ENCODE measurements around the gene IMPDH1.

The IMPDH1 gene

DNA sequence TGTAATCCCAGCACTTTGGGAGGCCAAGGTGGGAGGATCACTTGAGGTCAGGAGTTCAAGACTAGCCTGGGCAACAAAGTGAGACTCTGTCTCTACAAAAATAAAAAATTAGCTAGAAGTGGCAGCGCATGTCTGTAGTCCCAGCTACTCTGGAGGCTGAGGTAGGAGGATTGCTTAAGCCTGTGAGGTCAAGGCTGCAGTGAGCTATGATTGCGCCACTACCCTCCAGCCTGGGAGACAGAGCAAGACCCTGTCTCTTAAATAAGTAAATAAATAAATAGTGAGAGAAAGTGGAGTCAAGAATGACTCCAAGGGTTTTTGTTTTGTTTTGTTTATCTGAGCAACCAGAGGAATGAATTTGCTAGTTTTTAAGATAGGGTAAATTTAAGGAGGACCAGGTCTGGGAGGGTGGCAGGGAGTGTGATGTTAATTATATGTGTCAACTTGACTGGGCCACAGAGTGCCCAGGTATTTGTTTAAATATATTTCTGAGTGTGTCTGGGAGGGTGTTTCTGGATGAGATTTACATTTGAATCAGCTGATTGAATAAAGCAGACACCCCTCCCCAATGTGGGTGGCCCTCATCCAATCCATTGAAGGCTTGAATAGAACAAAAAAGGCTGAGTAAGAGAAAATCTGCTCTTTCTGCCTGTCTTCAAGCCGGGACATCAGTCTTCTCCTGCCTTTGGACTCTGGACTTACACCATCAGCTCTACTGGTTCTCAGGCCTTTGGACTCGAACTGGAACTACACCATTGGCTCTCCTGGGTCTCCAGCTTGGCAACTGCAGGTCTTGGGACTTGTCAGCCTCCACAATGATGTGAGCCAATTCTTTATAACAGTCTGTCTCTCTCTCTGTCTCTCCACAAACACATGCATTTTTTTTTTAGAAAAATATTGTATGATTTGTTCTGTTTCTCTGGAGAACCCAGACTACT, 23.5 kb downstream of the IMPDH1 start:
- no peaks in the 10 kb centered on the region for H3K79me2 ChIP-seq (ENCODE audit: control insufficient read depth, insufficient read depth, low read length, unreplicated experiment)
- no peaks in the 10 kb centered on the region for H3K4me1 ChIP-seq (ENCODE audit: control insufficient read depth, insufficient read depth, low read length, unreplicated experiment)
- H3K36me3 ChIP-seq (ENCODE audit: insufficient read depth, low read length) = no peaks in the 10 kb centered on the region
- 0 out of 2 replicates have a peak, but pooled peaks cover 8% of the 10 kb centered on the region for H3K27me3 ChIP-seq (ENCODE audit: insufficient read depth, low read length)
- H3K4me3 ChIP-seq (ENCODE audit: low read depth, low read length) = no peak overlapping the region
- no peak overlapping the region for H2AFZ ChIP-seq (ENCODE audit: low read length, unreplicated experiment)
- H3K27ac ChIP-seq (ENCODE audit: low read depth, low read length) = no peak overlapping the region

- Histone ChIP-seq H3K79me2 (ENCODE audit: control insufficient read depth, insufficient read depth, low read length, unreplicated experiment) (no peaks in the 10 kb centered on the region), H3K4me1 (ENCODE audit: control insufficient read depth, insufficient read depth, low read length, unreplicated experiment) (no peaks in the 10 kb centered on the region), H3K27ac (ENCODE audit: low read depth, low read length) (no peak overlapping the region), H3K36me3 (ENCODE audit: insufficient read depth, low read length) (no peaks in the 10 kb centered on the region), H2AFZ (ENCODE audit: low read length, unreplicated experiment) (no peak overlapping the region), H3K4me3 (ENCODE audit: low read depth, low read length) (no peak overlapping the region), H3K27me3 (ENCODE audit: insufficient read depth, low read length) (0 out of 2 replicates have a peak, but pooled peaks cover 8% of the 10 kb centered on the region)
Observed at GRCh38 chr7:128384726-128385125, 25.1 kb downstream of the IMPDH1 start.

- Histone ChIP-seq H2AFZ (ENCODE audit: low read length, unreplicated experiment) (no peak overlapping the region), H3K79me2 (ENCODE audit: control insufficient read depth, insufficient read depth, low read length, unreplicated experiment) (no peaks in the 10 kb centered on the region), H3K4me3 (ENCODE audit: low read depth, low read length) (no peak overlapping the region), H3K27ac (ENCODE audit: low read depth, low read length) (no peak overlapping the region), H3K4me1 (ENCODE audit: control insufficient read depth, insufficient read depth, low read length, unreplicated experiment) (no peaks in the 10 kb centered on the region), H3K36me3 (ENCODE audit: insufficient read depth, low read length) (no peaks in the 10 kb centered on the region), H3K27me3 (ENCODE audit: insufficient read depth, low read length) (0 out of 2 replicates have a peak, but pooled peaks cover 8% of the 10 kb centered on the region)
Observed at GRCh38 chr7:128383776-128384175, 26.0 kb downstream of the IMPDH1 start.

- no peaks in the 10 kb centered on the region for H3K4me1 ChIP-seq (ENCODE audit: control insufficient read depth, insufficient read depth, low read length, unreplicated experiment)
- no peaks in the 10 kb centered on the region for H3K36me3 ChIP-seq (ENCODE audit: insufficient read depth, low read length)
- H3K27me3 ChIP-seq (ENCODE audit: insufficient read depth, low read length) = no peaks in the 10 kb centered on the region
- H3K79me2 ChIP-seq (ENCODE audit: control insufficient read depth, insufficient read depth, low read length, unreplicated experiment) = no peaks in the 10 kb centered on the region
- no peak overlapping the region for H3K27ac ChIP-seq (ENCODE audit: low read depth, low read length)
- H2AFZ ChIP-seq (ENCODE audit: low read length, unreplicated experiment) = no peak overlapping the region
- no peak overlapping the region for H3K4me3 ChIP-seq (ENCODE audit: low read depth, low read length)
Observed at GRCh38 chr7:128381161-128381821, 28.5 kb downstream of the IMPDH1 start.

- no peaks in the 10 kb centered on the region for H3K27me3 ChIP-seq (ENCODE audit: insufficient read depth, low read length)
- no peaks in the 10 kb centered on the region for H3K36me3 ChIP-seq (ENCODE audit: insufficient read depth, low read length)
- no peaks in the 10 kb centered on the region for H3K4me1 ChIP-seq (ENCODE audit: control insufficient read depth, insufficient read depth, low read length, unreplicated experiment)
- no peaks in the 10 kb centered on the region for H3K79me2 ChIP-seq (ENCODE audit: control insufficient read depth, insufficient read depth, low read length, unreplicated experiment)
- H3K27ac ChIP-seq (ENCODE audit: low read depth, low read length) = no peak overlapping the region
- no peak overlapping the region for H2AFZ ChIP-seq (ENCODE audit: low read length, unreplicated experiment)
- H3K4me3 ChIP-seq (ENCODE audit: low read depth, low read length) = no peak overlapping the region
Observed at GRCh38 chr7:128380483-128381106, 29.2 kb downstream of the IMPDH1 start.

- no peak overlapping the region for H3K27ac ChIP-seq (ENCODE audit: low read depth, low read length)
- H2AFZ ChIP-seq (ENCODE audit: low read length, unreplicated experiment) = no peak overlapping the region
- no peaks in the 10 kb centered on the region for H3K79me2 ChIP-seq (ENCODE audit: control insufficient read depth, insufficient read depth, low read length, unreplicated experiment)
- H3K4me1 ChIP-seq (ENCODE audit: control insufficient read depth, insufficient read depth, low read length, unreplicated experiment) = no peaks in the 10 kb centered on the region
- no peak overlapping the region for H3K4me3 ChIP-seq (ENCODE audit: low read depth, low read length)
- H3K27me3 ChIP-seq (ENCODE audit: insufficient read depth, low read length) = no peaks in the 10 kb centered on the region
- no peaks in the 10 kb centered on the region for H3K36me3 ChIP-seq (ENCODE audit: insufficient read depth, low read length)
Observed at GRCh38 chr7:128379900-128380479, 29.8 kb downstream of the IMPDH1 start.

DNA sequence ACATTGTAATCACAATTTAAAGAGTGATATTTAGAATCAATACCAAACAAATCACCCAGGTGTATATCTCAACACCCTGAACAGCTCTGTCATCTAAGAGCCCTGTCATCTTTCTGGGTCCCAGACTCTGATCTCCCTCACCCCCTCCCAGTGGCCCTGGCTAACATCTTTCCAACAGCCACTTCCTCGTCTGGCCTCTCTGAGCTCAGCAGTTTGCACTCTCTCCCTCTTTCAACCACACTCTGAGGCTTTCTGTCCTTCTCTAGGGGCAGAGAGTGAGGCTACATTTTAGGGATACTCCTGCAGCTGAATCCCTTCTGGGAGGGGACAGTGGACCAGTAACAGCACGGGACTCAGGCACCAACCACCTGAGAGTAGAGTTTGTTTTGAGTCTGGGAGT, 31.1 kb downstream of the IMPDH1 start:
- H3K36me3 ChIP-seq (ENCODE audit: insufficient read depth, low read length) = no peaks in the 10 kb centered on the region
- H3K4me3 ChIP-seq (ENCODE audit: low read depth, low read length) = no peak overlapping the region
- no peaks in the 10 kb centered on the region for H3K4me1 ChIP-seq (ENCODE audit: control insufficient read depth, insufficient read depth, low read length, unreplicated experiment)
- H2AFZ ChIP-seq (ENCODE audit: low read length, unreplicated experiment) = no peak overlapping the region
- no peak overlapping the region for H3K27ac ChIP-seq (ENCODE audit: low read depth, low read length)
- no peaks in the 10 kb centered on the region for H3K79me2 ChIP-seq (ENCODE audit: control insufficient read depth, insufficient read depth, low read length, unreplicated experiment)
- H3K27me3 ChIP-seq (ENCODE audit: insufficient read depth, low read length) = no peaks in the 10 kb centered on the region

- Histone ChIP-seq H2AFZ (ENCODE audit: low read length, unreplicated experiment) (no peak overlapping the region), H3K4me3 (ENCODE audit: low read depth, low read length) (no peak overlapping the region), H3K79me2 (ENCODE audit: control insufficient read depth, insufficient read depth, low read length, unreplicated experiment) (no peaks in the 10 kb centered on the region), H3K27me3 (ENCODE audit: insufficient read depth, low read length) (no peaks in the 10 kb centered on the region), H3K4me1 (ENCODE audit: control insufficient read depth, insufficient read depth, low read length, unreplicated experiment) (no peaks in the 10 kb centered on the region), H3K27ac (ENCODE audit: low read depth, low read length) (no peak overlapping the region), H3K36me3 (ENCODE audit: insufficient read depth, low read length) (no peaks in the 10 kb centered on the region)
Observed at GRCh38 chr7:128376077-128376476, 33.7 kb downstream of the IMPDH1 start.

DNA sequence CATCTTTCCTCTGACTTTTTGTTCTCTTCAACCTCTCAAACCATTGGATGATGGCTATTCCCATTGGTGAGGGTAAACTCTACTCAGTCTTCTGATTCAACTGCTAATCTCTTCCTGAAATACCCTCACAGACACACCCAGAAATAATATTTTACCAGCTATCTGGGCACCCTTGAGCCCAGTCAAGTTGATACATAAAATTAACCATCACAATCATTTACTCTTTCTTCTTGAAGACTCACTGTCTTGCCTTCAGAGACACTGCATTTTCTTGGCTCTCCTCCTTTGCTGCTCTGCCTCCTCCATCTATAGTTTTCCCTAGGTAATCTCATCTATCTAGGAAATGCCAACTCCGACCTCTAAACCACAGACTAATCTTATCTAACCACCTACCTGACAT, 35.7 kb downstream of the IMPDH1 start:
- H3K4me3 ChIP-seq (ENCODE audit: low read depth, low read length) = no peak overlapping the region
- H3K27me3 ChIP-seq (ENCODE audit: insufficient read depth, low read length) = no peaks in the 10 kb centered on the region
- H3K27ac ChIP-seq (ENCODE audit: low read depth, low read length) = no peak overlapping the region
- H3K79me2 ChIP-seq (ENCODE audit: control insufficient read depth, insufficient read depth, low read length, unreplicated experiment) = no peaks in the 10 kb centered on the region
- H2AFZ ChIP-seq (ENCODE audit: low read length, unreplicated experiment) = no peak overlapping the region
- H3K4me1 ChIP-seq (ENCODE audit: control insufficient read depth, insufficient read depth, low read length, unreplicated experiment) = no peaks in the 10 kb centered on the region
- no peaks in the 10 kb centered on the region for H3K36me3 ChIP-seq (ENCODE audit: insufficient read depth, low read length)

GRCh38 chr7:128373606-128374005, 36.2 kb downstream of the IMPDH1 start:
- Histone ChIP-seq H3K4me1 (ENCODE audit: control insufficient read depth, insufficient read depth, low read length, unreplicated experiment) (no peaks in the 10 kb centered on the region), H3K4me3 (ENCODE audit: low read depth, low read length) (no peak overlapping the region), H2AFZ (ENCODE audit: low read length, unreplicated experiment) (no peak overlapping the region), H3K36me3 (ENCODE audit: insufficient read depth, low read length) (no peaks in the 10 kb centered on the region), H3K27ac (ENCODE audit: low read depth, low read length) (no peak overlapping the region), H3K79me2 (ENCODE audit: control insufficient read depth, insufficient read depth, low read length, unreplicated experiment) (no peaks in the 10 kb centered on the region), H3K27me3 (ENCODE audit: insufficient read depth, low read length) (no peaks in the 10 kb centered on the region)

Measured in ACC112 (cell line).